ENCODE data around the gene C1orf159. TPM values are rescaled to one million over a fixed set of nuclear protein-coding genes. Genes with fewer than 3 reads are reported as not detected.

The C1orf159 gene
- total and polyA plus RNA-seq, 4 donors, result 9.5 to 19.2 (median 13.3) TPM

- WGBS, 2 donors, result 85 to 87% methylated on average over 30 of the region's 30 CpGs
- no peak overlapping the region for H3K9ac ChIP-seq (ENCODE audit: insufficient read depth in 1 of 2, low read length in 2 of 2)
- H3K36me3 ChIP-seq (ENCODE audit: control insufficient read depth in 4 of 4, insufficient read depth in 4 of 4, low read length in 4 of 4), result peaks cover 0 to 10% (median 2%) of the 10 kb centered on the region in 4 donors
- H3K27me3 ChIP-seq (ENCODE audit: control insufficient read depth in 3 of 3, insufficient read depth in 3 of 3, low read length in 2 of 3), result peaks cover 0 to 9% (median 6%) of the 10 kb centered on the region in 3 donors
- ATAC-seq (ENCODE audit: insufficient read depth, low FRiP score) (no peak), DNase-seq (no peak)
- no peak overlapping the region for H3K27ac ChIP-seq (ENCODE audit: low read depth in 1 of 2, low read length in 1 of 2)
- H3K4me1 ChIP-seq (ENCODE audit: control insufficient read depth in 5 of 5, insufficient read depth in 5 of 5, low read length in 5 of 5), result peaks cover 0 to 26% (median 6%) of the 10 kb centered on the region in 5 donors
- peaks cover 0 to 6% (median 0%) of the 10 kb centered on the region in 4 donors for H3K9me3 ChIP-seq (ENCODE audit: control insufficient read depth in 4 of 4, insufficient read depth in 3 of 4, low read length in 3 of 4)
- H3K4me3 ChIP-seq, result no peak overlapping the region
- no peak for TF ChIP-seq CTCF (IDR thresholded peaks at IDR 0.05; ENCODE audit: control extremely low read depth, extremely low read depth)
Measured at GRCh38 chr1:1037366-1038327, 78.2 kb downstream of the C1orf159 start.

GRCh38 chr1:1035291-1035943, 80.5 kb downstream of the C1orf159 start:
- 86 to 90% methylated on average over 19 of the region's 19 CpGs for WGBS, 2 donors
- Histone ChIP-seq H3K27me3 (ENCODE audit: control insufficient read depth in 3 of 3, insufficient read depth in 3 of 3, low read length in 2 of 3) (peaks cover 0 to 9% (median 6%) of the 10 kb centered on the region in 3 donors), H3K27ac (ENCODE audit: low read depth in 1 of 2, low read length in 1 of 2) (no peak overlapping the region), H3K4me3 (no peak overlapping the region), H3K9ac (ENCODE audit: insufficient read depth in 1 of 2, low read length in 2 of 2) (no peak overlapping the region), H3K4me1 (ENCODE audit: control insufficient read depth in 5 of 5, insufficient read depth in 5 of 5, low read length in 5 of 5) (peaks cover 0 to 32% (median 10%) of the 10 kb centered on the region in 5 donors), H3K9me3 (ENCODE audit: control insufficient read depth in 4 of 4, insufficient read depth in 3 of 4, low read length in 3 of 4) (peaks cover 0 to 2% (median 0%) of the 10 kb centered on the region in 4 donors), H3K36me3 (ENCODE audit: control insufficient read depth in 4 of 4, insufficient read depth in 4 of 4, low read length in 4 of 4) (peaks cover 0 to 4% (median 0%) of the 10 kb centered on the region in 4 donors)
- DNase-seq (no peak), ATAC-seq (ENCODE audit: insufficient read depth, low FRiP score) (no peak)
- no peak for TF ChIP-seq CTCF (IDR thresholded peaks at IDR 0.05; ENCODE audit: control extremely low read depth, extremely low read depth)

- WGBS, 2 donors, result 41 to 68% methylated on average over 30 of the region's 30 CpGs
- Histone ChIP-seq H3K27me3 (ENCODE audit: control insufficient read depth in 3 of 3, insufficient read depth in 3 of 3, low read length in 2 of 3) (peaks cover 0 to 7% (median 6%) of the 10 kb centered on the region in 3 donors), H3K4me1 (ENCODE audit: control insufficient read depth in 5 of 5, insufficient read depth in 5 of 5, low read length in 5 of 5) (peaks cover 0 to 25% (median 5%) of the 10 kb centered on the region in 5 donors), H3K27ac (ENCODE audit: low read depth in 1 of 2, low read length in 1 of 2) (no peak overlapping the region), H3K36me3 (ENCODE audit: control insufficient read depth in 4 of 4, insufficient read depth in 4 of 4, low read length in 4 of 4) (peaks cover 0 to 4% (median 0%) of the 10 kb centered on the region in 4 donors), H3K4me3 (no peak overlapping the region), H3K9me3 (ENCODE audit: control insufficient read depth in 4 of 4, insufficient read depth in 3 of 4, low read length in 3 of 4) (peaks cover 0 to 2% (median 0%) of the 10 kb centered on the region in 4 donors), H3K9ac (ENCODE audit: insufficient read depth in 1 of 2, low read length in 2 of 2) (no peak overlapping the region)
- DNase-seq (no peak), ATAC-seq (ENCODE audit: insufficient read depth, low FRiP score) (no peak)
- TF ChIP-seq CTCF (IDR thresholded peaks at IDR 0.05; ENCODE audit: control extremely low read depth, extremely low read depth), result no peak
Measured at GRCh38 chr1:1034439-1034781, 81.5 kb downstream of the C1orf159 start.
